ENCODE data around the gene ZBTB8OS.
"Not testable (repeated sequence)": the region's sequence is repeated elsewhere in the genome, so short reads cannot be mapped to it uniquely, and the experiment has no call there.

ZBTB8OS gene

DNA sequence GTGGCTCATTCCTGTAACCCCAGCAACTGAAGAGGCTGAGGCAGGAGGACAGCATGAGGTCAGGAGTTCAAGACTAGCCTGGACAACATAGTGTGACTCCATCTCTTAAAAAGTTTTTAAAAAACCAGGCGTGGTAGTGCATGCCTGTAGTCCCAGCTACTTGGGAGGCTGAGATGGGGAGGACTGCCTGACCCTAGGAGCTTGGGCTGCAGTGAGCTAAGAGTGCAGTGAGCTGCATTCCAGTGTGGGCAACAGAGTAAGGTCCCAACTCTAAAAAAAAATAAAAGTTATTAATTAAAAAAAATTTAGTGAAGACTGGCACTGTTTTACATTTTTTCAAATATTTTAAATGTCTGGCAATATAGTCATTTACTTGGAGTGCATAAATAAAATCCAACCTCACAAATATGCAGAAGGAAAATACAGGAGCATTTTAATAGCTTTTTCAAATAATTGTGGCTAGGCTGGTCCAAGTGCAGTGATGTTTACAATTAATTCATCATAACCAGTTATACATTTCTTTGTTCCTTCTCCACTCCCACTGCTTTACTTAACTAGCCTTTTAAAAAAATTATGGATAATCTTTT lies 10.8 kb downstream of the ZBTB8OS start:
- no peaks in the 10 kb centered on the region for H3K27me3 ChIP-seq
- H3K4me3 ChIP-seq = no peak overlapping the region

DNA sequence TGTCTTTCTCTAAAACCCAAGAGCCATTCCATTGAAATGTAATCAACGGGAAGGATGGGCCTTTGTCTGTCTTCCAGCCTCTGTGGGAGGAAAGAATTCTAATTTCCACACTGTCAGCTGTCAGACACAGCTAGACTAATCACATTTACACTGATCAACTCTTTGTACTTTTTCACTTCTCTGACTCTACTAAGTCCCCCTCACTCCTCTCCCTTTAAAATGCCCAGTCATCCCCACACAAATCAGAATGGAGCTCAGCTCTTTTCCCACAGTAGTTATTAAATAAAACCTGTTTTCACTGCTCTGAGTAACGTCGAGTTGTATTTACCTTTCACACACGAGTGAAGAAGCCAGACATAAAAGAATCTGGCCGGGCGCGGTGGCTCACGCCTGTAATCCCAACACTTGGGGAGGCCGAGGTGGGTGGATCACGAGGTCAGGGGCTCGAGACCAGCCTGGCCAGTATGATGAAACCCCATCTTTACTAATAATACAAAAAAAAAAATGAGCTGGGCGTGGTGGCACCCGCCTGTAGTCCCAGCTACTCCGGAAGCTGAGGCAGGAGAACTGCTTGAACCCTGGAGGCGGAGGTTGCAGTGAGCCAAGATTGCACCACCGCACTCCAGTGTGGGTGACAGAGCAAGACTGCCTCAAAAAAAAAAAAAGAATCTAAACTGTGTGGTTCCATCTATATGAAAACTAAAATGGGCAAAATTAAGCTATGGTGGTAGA lies 13.3 kb downstream of the ZBTB8OS start:
- Histone ChIP-seq H4K20me1 (peaks cover 0 to 55% (median 0%) of the 10 kb centered on the region in 11 experiments; a peak in 5 of 22 replicates), H3K27me3 (no peaks in the 10 kb centered on the region), H3K9ac (no peak overlapping the region), H3K4me1 (no peaks in the 10 kb centered on the region), H3K27ac (no peak overlapping the region), H3K9me3 (replicated peaks in 1 of 11) (no peaks in the 10 kb centered on the region), H3K4me3 (no peak overlapping the region), H3K4me2 (no peak overlapping the region), H3K36me3 (peaks cover 16 to 47% (median 32%) of the 10 kb centered on the region in 11 experiments; a peak in 19 of 22 replicates)
- TF ChIP-seq Cebpa-rat (IDR thresholded peaks at IDR 0.05) = no peak

More for the DNA sequence above, 10.8 kb downstream of the ZBTB8OS start:
- H3K36me3 ChIP-seq = peaks cover 0 to 32% (median 12%) of the 10 kb centered on the region in 11 experiments; a peak in 12 of 22 replicates
- H3K9me3 ChIP-seq (replicated peaks in 1 of 11) = no peaks in the 10 kb centered on the region
- peaks cover 0 to 57% (median 0%) of the 10 kb centered on the region in 11 experiments; a peak in 5 of 22 replicates for H4K20me1 ChIP-seq
- H3K4me2 ChIP-seq = no peak overlapping the region
- H3K27ac ChIP-seq = no peak overlapping the region
- no peak for TF ChIP-seq Cebpa-rat (IDR thresholded peaks at IDR 0.05)
- no peak overlapping the region for H3K9ac ChIP-seq
- H3K4me1 ChIP-seq = no peaks in the 10 kb centered on the region

DNA sequence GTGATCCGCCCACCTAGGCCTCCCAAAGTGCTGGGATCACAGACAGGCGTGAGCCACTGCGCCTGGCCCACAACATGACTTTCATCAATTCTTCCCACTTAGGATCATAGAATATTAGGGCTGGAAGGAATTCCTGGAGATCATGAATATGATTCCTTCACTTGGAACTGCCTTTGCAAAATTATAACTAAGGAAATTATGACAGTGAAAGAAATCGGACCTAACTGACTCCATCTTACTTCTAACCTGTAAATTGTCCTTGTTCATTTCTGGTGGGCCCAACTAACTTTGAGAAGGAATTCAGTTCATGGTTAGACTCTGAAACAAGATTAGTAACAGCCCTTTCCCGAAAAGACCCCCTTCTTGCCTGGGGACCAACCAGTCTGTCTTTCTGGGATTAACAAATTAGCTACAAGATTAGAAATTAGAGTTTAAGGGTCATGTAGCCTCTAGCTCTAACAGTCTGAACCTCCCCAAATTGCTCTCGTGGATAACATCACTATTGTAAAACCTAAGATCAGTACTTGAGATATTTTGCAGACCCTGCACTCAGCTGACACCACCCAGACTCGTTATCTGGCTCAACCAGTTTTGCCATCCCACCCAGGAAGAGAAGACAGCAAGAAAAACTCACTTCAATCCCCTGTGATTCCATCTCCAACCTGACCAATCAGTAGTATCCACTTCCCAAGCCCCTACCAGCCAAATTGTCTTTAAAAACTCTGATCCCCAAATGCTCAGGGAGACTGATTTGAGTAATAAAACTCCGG lies 14.7 kb downstream of the ZBTB8OS start:
- no peaks in the 10 kb centered on the region for H3K27me3 ChIP-seq
- peaks cover 0 to 55% (median 0%) of the 10 kb centered on the region in 11 experiments; a peak in 5 of 22 replicates for H4K20me1 ChIP-seq
- H3K9ac ChIP-seq = no peak overlapping the region
- peaks cover 23 to 60% (median 43%) of the 10 kb centered on the region in 11 experiments; a peak in 21 of 22 replicates for H3K36me3 ChIP-seq
- H3K4me3 ChIP-seq = no peak overlapping the region
- no peak overlapping the region for H3K4me2 ChIP-seq
- no peak for TF ChIP-seq Cebpa-rat (IDR thresholded peaks at IDR 0.05)
- no peak overlapping the region for H3K27ac ChIP-seq
- no peaks in the 10 kb centered on the region for H3K4me1 ChIP-seq
- H3K9me3 ChIP-seq (replicated peaks in 1 of 11) = no peaks in the 10 kb centered on the region

DNA sequence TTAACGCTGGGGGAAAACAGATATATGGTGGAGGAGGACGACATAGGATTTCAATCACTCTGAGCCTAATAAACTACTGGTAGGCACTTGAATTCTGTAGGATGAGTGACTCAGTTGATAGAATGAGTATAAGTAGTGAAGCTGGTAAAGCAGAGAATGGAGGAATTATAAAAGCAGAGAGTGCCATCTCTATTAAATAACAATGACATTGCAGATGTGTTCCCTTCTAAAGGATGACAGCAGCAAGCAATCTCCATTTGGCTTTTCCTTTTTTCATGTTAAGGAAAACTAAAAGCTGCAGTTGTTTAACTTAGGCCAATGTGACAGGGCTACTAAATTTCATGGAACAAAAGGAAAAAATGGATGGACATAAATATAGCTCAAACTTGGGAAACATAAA lies 17.5 kb downstream of the ZBTB8OS start:
- Histone ChIP-seq H3K9me3 (replicated peaks in 1 of 11) (no peaks in the 10 kb centered on the region), H3K4me1 (peaks cover 0 to 4% (median 3%) of the 10 kb centered on the region in 10 experiments; a peak in 9 of 20 replicates), H3K4me3 (no peak overlapping the region), H3K36me3 (peaks cover 42 to 75% (median 63%) of the 10 kb centered on the region in 11 experiments), H4K20me1 (peaks cover 0 to 40% (median 0%) of the 10 kb centered on the region in 11 experiments; a peak in 5 of 22 replicates), H3K9ac (0 out of 22 replicates have a peak overlapping the region, but pooled peaks of 1 of the 11 experiments have one; percentile 28), H3K4me2 (no peak overlapping the region), H3K27me3 (no peaks in the 10 kb centered on the region), H3K27ac (no peak overlapping the region)
- no peak for TF ChIP-seq Cebpa-rat (IDR thresholded peaks at IDR 0.05)

GRCh38 chr1:32630173-32630572 lies 20.2 kb downstream of the ZBTB8OS start:
- not testable (repeated sequence) for H3K9ac ChIP-seq; H3K9me3 ChIP-seq (replicated peaks in 1 of 11); H3K4me2 ChIP-seq; H3K27ac ChIP-seq; H3K4me1 ChIP-seq; H3K4me3 ChIP-seq; H3K27me3 ChIP-seq
- peaks cover 48 to 96% (median 76%) of the 10 kb centered on the region in 11 experiments for H3K36me3 ChIP-seq
- H4K20me1 ChIP-seq = peaks cover 0 to 17% (median 0%) of the 10 kb centered on the region in 11 experiments; a peak in 4 of 22 replicates

DNA sequence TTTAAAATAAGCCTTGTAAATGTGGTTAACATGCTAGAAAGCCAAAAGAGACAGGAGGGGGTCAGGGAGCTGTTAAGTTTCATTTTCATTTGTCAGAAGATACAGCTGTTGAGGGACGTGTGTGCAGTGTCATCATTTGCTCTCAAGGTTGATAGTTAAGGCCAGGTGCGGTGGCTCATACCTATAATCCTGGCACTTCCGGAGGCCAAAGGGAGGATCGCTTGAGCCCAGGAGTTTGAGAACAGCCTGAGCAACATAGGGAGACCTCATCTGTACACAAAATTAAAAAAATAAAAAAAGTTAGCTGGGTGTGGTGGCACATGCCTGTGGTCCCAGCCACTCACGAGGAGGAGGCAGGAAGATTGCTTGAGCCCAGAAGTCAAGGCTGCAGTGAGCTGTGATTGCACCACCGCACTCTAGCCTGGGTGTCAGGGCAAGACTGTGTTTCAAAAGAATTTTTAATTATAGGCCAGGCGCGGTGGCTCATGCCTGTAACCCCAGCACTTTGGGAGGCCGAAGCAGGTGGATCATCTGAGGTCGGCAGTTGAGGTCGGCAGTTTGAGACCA lies 22.7 kb downstream of the ZBTB8OS start:
- TF ChIP-seq Cebpa-rat (IDR thresholded peaks at IDR 0.05) = no peak; a peak in 1 of 22 replicates
- Histone ChIP-seq H3K27ac (peak overlapping the region in 5 of 11 experiments; percentile 15 to 46 (median 27); a peak in 4 of 22 replicates), H4K20me1 (peaks cover 0 to 3% (median 0%) of the 10 kb centered on the region in 11 experiments; a peak in 3 of 22 replicates), H3K9ac (peak overlapping the region in 2 of 11 experiments; percentile 26 to 39; a peak in 2 of 22 replicates), H3K9me3 (replicated peaks in 1 of 11) (no peaks in the 10 kb centered on the region), H3K36me3 (peaks cover 34 to 98% (median 68%) of the 10 kb centered on the region in 11 experiments), H3K4me1 (peaks cover 0 to 24% (median 21%) of the 10 kb centered on the region in 10 experiments; a peak in 15 of 20 replicates), H3K4me2 (peak overlapping the region in 3 of 11 experiments; percentile 10 to 30 (median 11); a peak in 4 of 22 replicates), H3K27me3 (no peaks in the 10 kb centered on the region), H3K4me3 (no peak overlapping the region)

DNA sequence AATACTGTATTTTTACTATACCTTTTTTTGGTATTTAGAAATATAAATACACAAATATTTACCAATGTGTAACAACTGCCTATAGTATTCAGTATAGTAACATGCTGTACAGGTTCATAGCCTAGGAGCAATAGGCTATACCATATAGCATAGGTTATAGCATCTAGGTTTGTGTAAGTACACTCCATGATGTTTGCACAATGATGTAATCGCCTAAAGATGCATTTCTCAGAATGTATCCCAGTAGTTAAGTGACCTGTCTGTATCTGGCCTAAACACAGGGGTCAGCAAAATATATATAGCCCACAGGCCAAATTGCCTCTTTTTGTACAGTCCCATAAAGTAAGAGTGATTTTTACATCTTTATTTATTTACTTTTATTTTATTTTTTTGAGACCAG lies 24.2 kb downstream of the ZBTB8OS start:
- Histone ChIP-seq H3K27ac (no peak overlapping the region), H3K4me2 (no peak overlapping the region), H3K9ac (no peak overlapping the region), H3K36me3 (peaks cover 31 to 99% (median 64%) of the 10 kb centered on the region in 11 experiments), H4K20me1 (no peaks in the 10 kb centered on the region; a peak in 2 of 22 replicates), H3K4me1 (peaks cover 0 to 24% (median 21%) of the 10 kb centered on the region in 10 experiments; a peak in 15 of 20 replicates), H3K27me3 (no peaks in the 10 kb centered on the region), H3K4me3 (no peak overlapping the region), H3K9me3 (replicated peaks in 1 of 11) (no peaks in the 10 kb centered on the region)
- TF ChIP-seq Cebpa-rat (IDR thresholded peaks at IDR 0.05) = no peak

- peaks cover 31 to 97% (median 59%) of the 10 kb centered on the region in 11 experiments for H3K36me3 ChIP-seq
- peak overlapping the region in 7 of 11 experiments; percentile 1 to 39 (median 22); a peak in 6 of 22 replicates for H3K4me2 ChIP-seq
- H3K9me3 ChIP-seq (replicated peaks in 1 of 11) = peaks cover 7 to 12% (median 11%) of the 10 kb centered on the region in 11 experiments
Observed at GRCh38 chr1:32623775-32624174, 26.6 kb downstream of the ZBTB8OS start.

More at GRCh38 chr1:32623775-32624174, 26.6 kb downstream of the ZBTB8OS start:
- H3K27ac ChIP-seq = no peak overlapping the region
- H3K4me3 ChIP-seq = no peak overlapping the region
- peaks cover 0 to 24% (median 21%) of the 10 kb centered on the region in 10 experiments; a peak in 15 of 20 replicates for H3K4me1 ChIP-seq
- TF ChIP-seq Cebpa-rat (IDR thresholded peaks at IDR 0.05) = no peak
- H3K27me3 ChIP-seq = no peaks in the 10 kb centered on the region
- no peak overlapping the region for H3K9ac ChIP-seq
- no peaks in the 10 kb centered on the region; a peak in 1 of 22 replicates for H4K20me1 ChIP-seq

Data from BLaER1 treated with 17β-estradiol and CSF1 and Interleukin-3, amounts not matched to agents 10 nM and 100 nM (cell line).